Stimulated activated CD4-positive, alpha-beta T cell treated with anti-CD3 and anti-CD28 coated beads, Interleukin-2, amount 100 ng/mL, for 48 hours (primary cell): Measurements from ENCODE around the gene STARD3.
"Not testable (repeated sequence)": the region's sequence is repeated elsewhere in the genome, so short reads cannot be mapped to it uniquely, and the experiment has no call there.

ENCODE experiments used
- DNase-seq, 2 donors: peaks; one replicate each; pipeline ENCODE4 v3.0.0-alpha.2; 2020

STARD3 gene

GRCh38 chr17:39636927-39637736 lies at the start of gene STARD3:
TSS of gene STARD3 (plus strand) at chr17:39637144. CDS start at chr17:39653532, 16,388 bp downstream.
- peak; percentile 86 to 89 for DNase-seq

- not testable (repeated sequence) for DNase-seq
These were observed 46.8 kb upstream of the STARD3 start for GRCh38 chr17:39590180-39590579.

DNA sequence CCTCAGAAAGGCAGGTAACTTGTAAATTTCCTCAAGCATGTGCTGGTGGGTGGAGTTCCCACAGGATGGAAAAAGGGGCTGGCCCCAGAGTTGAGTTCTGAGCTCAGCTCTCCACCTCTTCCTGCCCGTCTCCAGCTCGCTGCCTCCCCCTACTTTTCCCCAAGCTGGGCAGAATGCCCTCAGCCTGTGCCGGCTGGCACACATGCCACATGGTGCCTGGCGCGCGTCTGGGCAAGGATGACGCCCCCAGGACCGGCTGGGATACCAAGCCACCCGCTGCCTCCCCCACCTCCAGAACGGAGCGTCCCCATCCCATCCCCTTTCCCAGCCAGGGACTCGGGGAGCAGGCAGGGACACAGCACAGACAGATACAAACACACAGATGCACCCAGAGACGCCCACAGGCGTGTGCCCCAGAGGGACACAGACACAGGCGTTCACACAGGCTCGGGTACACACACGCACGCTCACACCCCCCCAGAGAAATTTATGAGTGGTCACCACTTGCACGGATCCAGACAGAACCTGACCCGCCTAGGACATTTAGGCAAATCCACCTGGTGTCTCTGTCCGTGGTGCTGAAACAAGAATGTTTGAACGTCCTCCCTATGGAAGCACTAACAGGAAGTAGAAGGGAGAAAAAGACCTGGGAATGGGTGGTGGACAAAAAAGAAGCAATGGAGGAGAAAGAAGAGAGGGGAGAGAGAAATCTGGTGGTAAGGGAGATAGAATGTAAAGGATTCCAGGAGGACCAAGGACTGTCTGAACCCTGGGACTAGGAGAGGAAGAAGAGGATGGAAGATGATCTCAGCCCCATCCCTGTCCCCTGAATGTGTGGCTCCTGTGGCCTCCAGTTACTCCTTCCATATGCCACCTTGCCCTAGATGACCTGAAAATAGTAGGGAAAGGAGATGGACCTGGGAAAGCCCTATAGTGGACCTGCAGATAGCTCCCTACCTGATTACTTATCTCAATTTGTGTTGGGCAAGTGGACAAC lies 44.7 kb upstream of the STARD3 start:
- DNase-seq = peak in 1 of 2 donors; percentile 33

- DNase-seq = no peak
These were observed 43.6 kb upstream of the STARD3 start for GRCh38 chr17:39593371-39593770.

DNA sequence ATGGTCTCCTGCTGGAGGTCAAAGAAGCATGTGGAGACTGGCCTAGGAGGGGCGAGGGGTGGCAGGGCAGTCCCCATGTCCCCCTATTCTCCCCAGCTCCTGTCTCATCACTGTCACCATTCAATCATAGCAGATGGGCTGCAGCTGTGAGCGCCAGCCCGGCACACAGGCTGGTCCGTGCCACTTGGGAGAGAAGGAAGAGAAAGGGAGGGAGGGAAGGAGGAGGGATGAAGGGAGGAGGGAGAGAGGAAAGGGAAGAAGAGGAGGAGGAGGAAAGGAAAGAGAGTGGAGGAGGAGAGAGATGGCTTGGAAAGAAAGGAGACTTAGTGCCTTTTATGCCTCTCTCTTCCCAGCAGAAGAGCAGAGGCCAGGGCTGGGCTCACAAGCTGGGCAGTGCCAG lies 41.6 kb upstream of the STARD3 start:
- DNase-seq = no peak

DNA sequence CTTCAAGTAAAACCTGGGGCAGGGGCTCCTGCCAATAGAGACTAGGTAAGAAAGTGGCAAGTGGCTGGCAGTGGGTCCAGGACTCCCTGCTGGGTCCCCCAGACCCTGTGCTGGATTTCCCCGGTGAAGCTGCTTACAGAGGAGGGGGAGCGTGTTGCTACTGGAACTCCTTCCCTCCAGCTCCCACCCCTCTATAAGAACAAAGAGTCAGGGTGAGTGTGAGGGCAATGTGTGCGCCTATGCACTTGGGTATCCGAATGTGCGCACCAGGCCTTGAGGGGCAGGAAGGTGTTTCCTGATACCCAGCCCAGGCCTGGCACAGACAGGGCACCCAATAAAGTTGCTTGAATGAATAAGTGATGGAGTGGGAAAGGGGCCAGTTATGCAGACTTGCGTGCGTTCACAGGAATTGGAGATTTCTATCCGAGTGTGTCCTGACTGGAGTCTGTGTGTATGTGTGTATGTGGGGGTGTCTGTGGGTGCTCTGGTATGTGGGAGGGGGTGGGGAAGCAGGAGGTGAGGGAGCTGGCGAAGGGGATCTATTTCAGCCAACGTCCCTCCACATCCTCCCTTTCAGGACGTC lies 40.9 kb upstream of the STARD3 start:
- DNase-seq = no peak

GRCh38 chr17:39596543-39597267 lies 40.2 kb upstream of the STARD3 start:
- DNase-seq = no peak

GRCh38 chr17:39597372-39598046 lies 39.4 kb upstream of the STARD3 start:
- DNase-seq = no peak

DNA sequence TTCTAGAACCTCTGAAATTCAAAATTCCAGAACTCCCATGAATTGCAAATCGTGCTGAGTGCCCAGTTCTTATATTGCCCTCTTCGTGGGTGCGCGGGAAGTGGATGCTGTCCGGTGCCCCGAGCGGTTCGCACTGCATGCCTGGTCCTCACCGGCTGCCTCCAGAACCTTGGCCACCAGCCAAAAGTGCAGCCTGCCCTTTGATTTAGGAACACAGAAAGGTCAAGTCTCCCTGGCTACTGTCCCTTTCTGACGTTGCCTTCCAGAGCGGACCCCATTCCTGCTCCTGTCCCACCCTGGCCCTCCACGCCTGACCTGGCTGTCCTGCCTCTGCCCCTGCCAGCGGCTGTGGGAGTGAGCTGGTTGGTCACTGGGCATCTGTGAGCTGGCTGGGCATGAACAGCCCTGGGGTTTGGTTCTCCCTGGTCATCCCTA lies 38.9 kb upstream of the STARD3 start:
- DNase-seq = no peak

DNA sequence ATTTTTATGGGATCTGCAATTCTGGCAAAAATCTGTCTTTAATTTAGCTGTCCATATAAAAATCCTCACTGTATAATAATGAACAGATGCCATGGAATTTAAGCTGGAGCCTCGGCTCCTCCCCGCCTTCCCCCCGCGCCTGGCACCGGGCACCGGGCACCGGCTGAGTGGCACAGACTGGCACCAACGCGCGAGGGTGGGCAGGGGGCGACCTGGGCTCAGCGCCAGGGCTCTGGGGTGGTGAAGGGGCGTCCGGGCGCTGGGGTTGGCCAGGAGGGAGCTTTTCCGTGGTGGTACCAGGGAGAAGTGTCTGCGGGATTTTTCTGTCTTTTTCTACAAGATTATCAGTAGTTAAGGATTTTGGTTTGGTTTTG lies 38.3 kb upstream of the STARD3 start:
- DNase-seq = no peak

DNA sequence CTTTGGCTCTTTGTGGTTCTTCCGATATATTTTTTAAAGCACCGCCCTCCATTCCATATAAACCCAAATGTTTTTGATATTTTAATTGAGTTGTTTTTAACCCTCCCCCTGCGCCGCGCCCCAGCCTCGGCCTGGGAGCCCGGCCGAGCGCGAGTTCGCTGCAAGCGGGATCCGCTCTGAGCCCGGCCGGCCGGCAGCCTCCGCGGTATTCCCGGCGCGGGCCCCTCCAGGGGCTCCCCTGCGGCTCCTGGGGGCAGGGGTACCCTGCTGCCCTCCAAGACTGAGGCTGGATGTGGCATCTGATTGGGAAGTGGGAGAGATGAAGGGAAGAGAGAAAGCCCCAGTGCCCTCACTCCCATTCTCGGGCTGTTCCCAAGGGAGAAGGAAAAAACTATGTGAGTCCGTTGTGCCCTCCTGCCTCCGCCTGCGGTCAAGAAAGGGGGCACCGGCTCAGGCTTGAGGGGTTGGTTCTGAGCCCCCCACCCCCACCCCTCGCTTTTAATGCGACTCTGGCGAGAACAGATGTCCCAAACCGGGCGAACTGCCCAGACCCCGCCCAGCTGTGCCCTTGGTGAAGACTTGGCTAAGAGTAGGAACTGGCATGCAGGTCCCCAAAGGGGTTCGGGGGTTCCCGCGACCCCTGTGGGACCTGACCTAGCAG lies 37.8 kb upstream of the STARD3 start:
- no peak for DNase-seq

- no peak for DNase-seq
These were observed 37.2 kb upstream of the STARD3 start for GRCh38 chr17:39599665-39600231.

DNA sequence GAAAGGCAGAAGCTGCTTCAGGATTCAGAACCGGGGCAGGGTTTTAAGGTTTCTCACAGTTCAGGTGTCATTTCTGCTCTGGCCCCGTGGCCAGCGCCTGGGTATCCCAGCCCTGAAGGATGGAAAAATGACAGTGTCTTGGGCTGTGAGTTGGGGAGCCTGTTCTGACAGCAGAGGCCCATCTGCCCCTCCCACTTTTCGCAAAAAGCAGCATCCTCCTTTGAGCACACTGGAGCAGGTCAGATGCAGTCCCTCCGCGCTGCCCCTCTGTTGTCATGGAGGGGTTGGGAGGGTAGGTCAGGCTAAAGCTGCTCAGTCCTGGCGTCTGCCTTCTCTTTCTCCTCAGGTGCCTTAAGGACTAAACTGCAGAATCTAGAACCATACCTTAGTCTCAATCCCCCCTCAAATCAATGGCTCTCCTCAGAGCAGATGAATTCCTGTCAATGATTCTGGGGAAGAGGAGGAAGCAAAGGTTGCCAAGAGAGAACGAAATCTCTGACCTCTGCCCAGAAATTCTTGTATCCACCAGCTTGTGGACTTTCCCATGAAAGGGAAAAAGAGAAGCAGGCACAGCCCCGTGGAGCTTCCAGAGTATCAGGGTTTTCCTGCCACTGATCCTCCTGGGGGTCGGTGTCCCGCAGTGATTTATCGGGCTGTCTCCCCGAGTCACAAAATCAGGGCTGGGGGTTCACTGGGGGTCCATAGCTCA lies 36.5 kb upstream of the STARD3 start:
- no peak for DNase-seq

- no peak for DNase-seq
These were observed 35.8 kb upstream of the STARD3 start for GRCh38 chr17:39600997-39601597.

GRCh38 chr17:39601758-39602532 lies 35.0 kb upstream of the STARD3 start:
- DNase-seq = no peak

DNA sequence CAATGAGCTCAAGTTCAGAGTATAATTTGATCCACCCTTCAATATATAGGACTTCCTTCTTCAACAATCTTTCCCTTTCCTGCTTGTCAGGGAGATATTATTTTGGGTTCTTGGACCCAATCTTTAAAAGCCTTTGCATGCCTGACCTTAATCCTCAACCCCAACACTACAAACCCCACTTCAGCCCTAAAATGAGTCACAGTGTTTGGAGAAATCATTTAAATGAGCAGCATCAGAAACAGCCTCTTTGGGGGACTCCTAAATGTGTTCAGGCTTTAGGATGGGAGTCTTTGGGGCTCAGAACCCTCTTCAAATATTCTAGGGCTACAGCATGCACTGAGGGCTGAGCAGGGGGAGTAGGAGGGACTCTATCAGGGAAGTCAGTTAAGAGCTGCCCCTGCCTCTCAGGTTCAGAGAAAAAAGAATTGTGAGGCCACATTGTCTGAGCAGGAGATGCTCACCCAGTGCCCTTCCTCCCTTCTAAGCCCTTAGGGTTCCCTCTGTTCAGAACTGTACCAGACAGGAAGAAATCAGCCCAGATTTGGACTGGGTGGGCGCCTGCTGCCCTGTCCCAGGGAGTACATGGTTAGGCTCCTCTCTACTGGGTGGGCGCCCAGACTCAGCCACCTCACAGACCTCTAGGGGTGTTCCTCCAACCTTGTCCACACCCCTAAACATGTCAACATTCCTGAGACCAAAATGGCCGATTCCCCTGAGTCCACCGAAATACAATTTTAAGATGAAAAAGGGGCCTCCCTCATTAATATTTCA lies 34.2 kb upstream of the STARD3 start:
- DNase-seq = no peak

DNA sequence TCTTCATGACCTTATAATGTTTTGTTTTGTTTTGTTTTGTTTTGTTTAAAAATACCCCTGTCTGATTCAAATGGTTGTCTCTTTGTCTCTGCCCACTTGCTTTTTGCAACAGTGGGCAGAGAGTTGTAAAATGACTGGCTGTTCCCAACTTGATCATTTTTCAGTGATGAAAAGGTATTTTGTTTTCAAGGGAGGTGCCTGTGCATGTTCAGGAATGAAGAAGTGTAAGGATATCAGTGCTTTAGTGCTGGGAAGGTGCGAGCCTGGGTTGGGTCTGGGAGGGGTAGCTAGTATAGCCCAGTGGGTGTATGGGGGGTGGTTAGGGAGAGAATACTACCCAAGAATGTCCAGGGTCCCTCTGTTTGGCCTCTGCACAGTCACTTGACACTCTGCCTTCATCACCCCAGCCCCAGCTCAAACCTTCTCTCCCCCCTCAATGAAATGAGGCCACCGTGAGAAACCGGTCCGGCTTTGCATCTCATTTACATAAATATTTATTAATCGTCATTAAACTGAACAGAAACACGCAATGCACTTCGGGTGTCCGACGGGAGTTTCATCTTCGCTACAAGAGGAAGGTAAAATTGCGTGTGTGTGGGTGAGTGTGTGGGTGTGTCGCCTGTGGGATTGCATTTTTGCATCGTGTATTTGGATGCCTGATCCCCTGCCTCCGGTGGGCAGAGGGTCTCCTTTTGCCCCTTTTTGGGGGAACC lies 33.5 kb upstream of the STARD3 start:
- DNase-seq = no peak
